Suprapubic skin (tissue), 4 donors: Measurements from ENCODE around the gene GPX5. TPM values are rescaled to one million over a fixed set of nuclear protein-coding genes. Genes with fewer than 3 reads are reported as not detected.
A peak's percentile ranks its signal among the peaks of the same experiment; 100 is the strongest.

ENCODE experiments used
- DNase-seq, 2 donors: peaks; one replicate each; pipeline ENCODE4 v3.0.0-alpha.2; 2019; ENCODE audit warnings: low spot score in 2 of 2
- H3K27ac ChIP-seq: fragments of 200-600 bp; sonication (generic); one replicate; pipeline ENCODE4 v1.5.1; 2019
- H3K27me3 ChIP-seq: fragments of 200-600 bp; sonication (generic); one replicate; pipeline ENCODE4 v1.5.1; 2019
- H3K36me3 ChIP-seq: fragments of 200-600 bp; sonication (generic); one replicate; pipeline ENCODE4 v1.5.1; 2019
- H3K4me1 ChIP-seq: fragments of 200-600 bp; sonication (generic); one replicate; pipeline ENCODE4 v1.5.1; 2019
- H3K4me3 ChIP-seq: fragments of 200-600 bp; sonication (generic); one replicate; pipeline ENCODE4 v1.5.1; 2019; ENCODE audit warnings: mild to moderate bottlenecking
- H3K9me3 ChIP-seq: fragments of 200-600 bp; sonication (generic); one replicate; pipeline ENCODE4 v1.5.1; 2019
- CTCF ChIP-seq, 2 donors: fragments of 200-600 bp in 1 of 2; fragments of 450-650 bp in 1 of 2; sonication (generic) in 1 of 2; IDR thresholded peaks; one replicate each; pipeline ENCODE4 v1.5.1; 2016 to 2019; ENCODE audit warnings: antibody characterized with exemption in 2 of 2, mild to moderate bottlenecking in 1 of 2, moderate library complexity in 1 of 2
- EP300 ChIP-seq: sonication (generic); formaldehyde crosslinking; IDR thresholded peaks from one replicate; pipeline ENCODE4 v1.6.1; 2017; ENCODE audit warnings: antibody characterized with exemption
- POLR2A ChIP-seq, 2 donors: fragments of 450-650 bp; IDR thresholded peaks; one replicate each; pipeline ENCODE4 v1.6.1; 2017; ENCODE audit warnings: antibody characterized with exemption in 2 of 2, mild to moderate bottlenecking in 2 of 2, moderate library complexity in 2 of 2
- POLR2AphosphoS5 ChIP-seq, 3 donors: sonication (generic); formaldehyde crosslinking; IDR thresholded peaks; one replicate each; pipeline ENCODE4 v1.6.1; 2017; ENCODE audit warnings: antibody characterized with exemption in 3 of 3
- WGBS: methylation state at CpG from one replicate; pipeline ENCODE4 v1.1.5; 2018; 5-methylcytosine and 5-hydroxymethylcytosine counted together
- total RNA-seq, 4 donors: library from RNA; depleted of rRNA; stranded (reverse); fragments of >200 nt; gene quantifications; one replicate each; pipeline ENCODE4 v1.1.0, GENCODE V29; 2016

GPX5 gene
- total RNA-seq, 4 donors from 2014 or later: not detected

DNA sequence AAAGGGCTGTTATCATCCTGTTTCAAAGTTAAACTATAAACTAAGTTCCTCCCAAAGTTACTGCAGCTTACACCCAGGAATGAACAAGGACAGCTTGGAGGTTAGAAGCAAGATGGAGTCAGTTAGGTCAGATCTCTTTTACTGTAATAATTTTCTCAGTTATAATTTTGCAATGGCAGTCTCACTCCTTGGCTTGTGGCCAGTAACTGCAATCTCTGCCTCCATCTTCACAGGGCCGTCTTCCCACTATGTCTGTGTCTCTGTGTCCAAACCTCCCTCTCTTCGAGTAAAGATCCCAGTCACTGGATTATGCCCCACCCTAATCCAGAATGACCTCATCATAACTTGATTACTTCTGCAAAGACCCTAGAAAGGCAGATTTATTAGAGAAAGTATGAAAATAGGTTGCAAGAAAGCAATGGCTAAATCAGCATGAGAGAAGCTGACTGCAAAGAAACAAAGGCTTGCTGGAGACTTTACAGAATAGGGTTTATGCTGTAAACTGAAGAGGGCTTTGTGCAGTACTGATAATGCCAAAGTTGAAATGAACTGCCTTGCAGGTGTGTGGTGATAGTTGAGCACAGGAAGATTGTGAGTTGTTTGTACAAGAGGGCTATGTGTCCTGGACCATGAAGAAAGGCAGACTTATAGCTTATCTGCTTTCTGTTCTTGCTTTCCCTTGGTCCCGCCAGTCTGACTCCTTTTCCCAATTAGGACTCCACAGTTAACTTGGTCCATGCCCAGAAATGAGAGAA lies 38.5 kb upstream of the GPX5 start:
- Histone ChIP-seq H3K4me3 (no peak overlapping the region), H3K27ac (no peak overlapping the region), H3K27me3 (peaks cover 30% of the 10 kb centered on the region), H3K36me3 (no peaks in the 10 kb centered on the region), H3K4me1 (peaks cover 12% of the 10 kb centered on the region), H3K9me3 (no peaks in the 10 kb centered on the region)
- DNase-seq: no peak
- TF ChIP-seq POLR2AphosphoS5 (IDR thresholded peaks at IDR 0.05) (no peak), POLR2A (IDR thresholded peaks at IDR 0.05) (no peak), EP300 (no peak)
- WGBS: 50% methylated on average over 3 of the region's 3 CpGs

DNA sequence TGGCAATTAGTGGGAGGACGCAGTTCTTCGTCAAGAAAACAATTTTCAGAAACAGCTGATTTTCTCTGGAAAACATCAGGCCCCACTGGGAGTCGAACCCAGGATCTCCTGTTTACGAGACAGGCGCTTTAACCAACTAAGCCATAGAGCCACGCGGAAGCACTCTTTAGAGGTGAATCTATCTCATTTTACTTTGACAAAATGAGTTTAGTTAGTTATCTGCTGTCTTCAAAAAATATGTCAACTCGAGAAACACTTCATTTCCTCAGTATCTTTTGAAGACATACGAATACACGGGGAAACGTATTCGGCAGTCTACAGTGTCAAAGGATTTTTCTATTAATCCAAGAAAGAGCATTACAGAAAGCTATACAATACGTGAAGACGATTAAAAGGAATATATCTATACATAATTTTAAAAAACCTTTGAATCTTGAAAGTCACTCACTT lies 36.7 kb upstream of the GPX5 start:
- Histone ChIP-seq H3K27ac (no peak overlapping the region), H3K4me1 (peaks cover 12% of the 10 kb centered on the region), H3K9me3 (no peaks in the 10 kb centered on the region), H3K36me3 (no peaks in the 10 kb centered on the region), H3K4me3 (peak overlapping the region; percentile 38), H3K27me3 (peaks cover 32% of the 10 kb centered on the region)
- WGBS: 17% methylated on average over 14 of the region's 14 CpGs
- TF ChIP-seq POLR2A (IDR thresholded peaks at IDR 0.05) (no peak), POLR2AphosphoS5 (IDR thresholded peaks at IDR 0.05) (no peak), CTCF (IDR thresholded peaks at IDR 0.05) (no peak), EP300 (no peak)
- no peak for DNase-seq

GRCh38 chr6:28489366-28490204 lies 36.1 kb upstream of the GPX5 start:
- no peaks in the 10 kb centered on the region for H3K9me3 ChIP-seq
- no peak overlapping the region for H3K27ac ChIP-seq
- H3K4me3 ChIP-seq: peak overlapping the region; percentile 38
- 5% methylated on average over 40 of the region's 40 CpGs for WGBS
- TF ChIP-seq POLR2A (IDR thresholded peaks at IDR 0.05) (no peak), POLR2AphosphoS5 (IDR thresholded peaks at IDR 0.05) (no peak), CTCF (IDR thresholded peaks at IDR 0.05) (no peak), EP300 (no peak)
- DNase-seq: peak in 1 of 2 donors; percentile 68
- H3K36me3 ChIP-seq: no peaks in the 10 kb centered on the region
- peaks cover 12% of the 10 kb centered on the region for H3K4me1 ChIP-seq
- H3K27me3 ChIP-seq: peaks cover 33% of the 10 kb centered on the region

DNA sequence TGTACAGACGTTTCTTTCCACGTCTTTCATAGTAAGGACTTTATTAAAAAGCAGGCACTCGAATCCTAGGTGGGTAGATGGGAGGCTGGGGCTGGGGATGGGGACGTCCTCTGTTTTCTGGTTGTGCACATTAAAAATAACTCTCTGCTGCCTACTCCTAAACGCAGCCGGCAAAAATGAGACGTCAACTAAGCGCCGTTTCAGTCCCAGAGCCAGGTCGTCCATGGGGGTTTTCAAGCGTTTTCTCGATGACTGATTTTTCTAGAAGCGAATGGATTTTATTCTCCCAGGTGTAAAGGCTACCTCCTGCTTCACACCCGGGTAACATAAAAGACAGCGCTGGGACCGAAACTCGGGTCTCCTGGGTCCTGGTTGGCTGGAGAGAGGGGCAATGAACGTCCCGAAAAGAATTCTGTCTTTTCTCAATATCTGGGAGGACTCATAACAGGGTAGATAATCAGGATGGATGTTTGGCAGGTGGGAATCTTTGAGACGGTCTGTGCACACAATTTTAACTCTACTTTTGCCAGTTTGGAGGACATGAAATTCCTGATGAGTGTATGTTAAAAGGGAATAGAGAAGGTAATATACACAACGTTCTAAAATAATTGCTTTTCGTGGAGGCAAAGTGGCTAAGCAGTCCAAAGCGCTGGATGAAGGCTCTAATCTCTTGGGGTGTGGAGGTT lies 35.3 kb upstream of the GPX5 start:
- TF ChIP-seq EP300 (no peak), CTCF (IDR thresholded peaks at IDR 0.05) (no peak), POLR2A (IDR thresholded peaks at IDR 0.05) (no peak), POLR2AphosphoS5 (IDR thresholded peaks at IDR 0.05) (no peak)
- DNase-seq: no peak
- H3K9me3 ChIP-seq: no peaks in the 10 kb centered on the region
- H3K36me3 ChIP-seq: no peaks in the 10 kb centered on the region
- WGBS: 13% methylated on average over 23 of the region's 23 CpGs
- peaks cover 12% of the 10 kb centered on the region for H3K4me1 ChIP-seq
- H3K4me3 ChIP-seq: peak overlapping the region; percentile 38
- H3K27ac ChIP-seq: no peak overlapping the region
- H3K27me3 ChIP-seq: peaks cover 39% of the 10 kb centered on the region

DNA sequence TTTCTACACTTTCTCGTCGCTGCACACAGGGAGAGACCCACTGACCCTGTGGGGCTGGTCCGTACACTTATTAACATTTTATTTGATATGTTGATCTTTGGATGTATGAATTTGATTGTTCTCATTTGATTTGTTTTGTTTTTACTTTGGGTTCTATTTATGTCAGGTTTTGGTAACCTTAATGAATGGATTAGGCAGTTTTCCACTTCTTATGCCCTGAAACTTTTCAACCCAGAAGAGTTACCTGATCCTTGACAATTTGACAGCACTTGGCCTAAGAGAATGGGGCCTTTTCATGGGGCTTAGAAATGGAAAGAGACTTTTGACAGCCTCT lies 33.7 kb upstream of the GPX5 start:
- Histone ChIP-seq H3K36me3 (no peaks in the 10 kb centered on the region), H3K4me3 (no peak overlapping the region), H3K4me1 (peaks cover 12% of the 10 kb centered on the region), H3K27me3 (peaks cover 43% of the 10 kb centered on the region), H3K27ac (no peak overlapping the region), H3K9me3 (no peaks in the 10 kb centered on the region)
- DNase-seq: no peak
- TF ChIP-seq CTCF (IDR thresholded peaks at IDR 0.05) (no peak), POLR2AphosphoS5 (IDR thresholded peaks at IDR 0.05) (no peak), POLR2A (IDR thresholded peaks at IDR 0.05) (no peak), EP300 (no peak)
- 72% methylated on average over 3 of the region's 3 CpGs for WGBS
